ENCODE measurements around the gene ASXL1. TPM values are rescaled to one million over a fixed set of nuclear protein-coding genes. Genes with fewer than 3 reads are reported as not detected.
A peak's percentile ranks its signal among the peaks of the same experiment; 100 is the strongest.

ASXL1 gene
- total RNA-seq, 2 donors from 2014 or later, result 88.9 to 98.6 TPM

DNA sequence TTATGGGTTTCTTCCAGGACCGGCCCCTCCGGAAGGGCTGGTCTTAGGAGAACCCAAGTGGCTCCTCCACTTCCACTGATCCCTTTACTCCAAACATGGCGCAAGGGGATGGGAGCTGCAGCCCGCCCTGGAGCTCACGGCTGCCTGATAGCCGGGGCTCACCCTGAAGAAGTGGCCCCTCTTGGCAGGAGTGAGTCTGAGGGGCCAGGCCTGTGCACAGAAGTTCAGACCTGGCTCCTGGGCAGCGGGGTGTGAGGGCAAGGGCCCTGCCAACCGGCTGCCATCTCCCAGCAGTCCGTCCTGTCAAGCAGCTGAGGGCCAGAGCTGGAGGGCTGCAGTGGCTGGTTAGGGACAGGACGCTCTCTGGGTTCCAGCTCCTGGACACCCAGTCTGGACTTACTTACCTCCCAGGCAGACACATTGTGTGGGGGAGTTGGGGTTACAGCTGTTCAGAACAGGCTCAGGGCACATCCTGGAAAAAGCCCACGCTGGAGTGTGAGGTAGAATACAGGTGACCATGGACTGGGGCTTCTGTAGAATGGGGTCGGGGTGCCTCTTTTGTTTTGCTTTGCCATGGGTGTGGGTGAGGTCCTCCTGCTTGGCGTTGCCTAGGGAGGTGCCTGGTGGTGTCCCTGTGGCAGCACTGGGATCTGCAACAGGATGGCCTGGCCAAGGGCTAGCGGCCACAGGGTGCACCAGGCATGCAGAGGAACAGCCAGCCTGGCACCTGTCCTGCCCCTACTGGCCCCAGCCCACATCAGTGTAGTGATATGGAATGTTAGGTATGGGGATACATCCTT is 88.4 kb downstream of the ASXL1 start:
- H3K9me3 ChIP-seq (ENCODE audit: control insufficient read depth, low read length), result no peaks in the 10 kb centered on the region
- peaks cover 29% of the 10 kb centered on the region for H3K4me1 Mint-ChIP-seq
- H3K27me3 Mint-ChIP-seq (ENCODE audit: insufficient read depth), result no peaks in the 10 kb centered on the region
- H3K36me3 ChIP-seq (ENCODE audit: control insufficient read depth, insufficient read depth, low read length), result peaks cover 58% of the 10 kb centered on the region
- DNase-seq, result peak; percentile 42
- H3K9ac ChIP-seq (ENCODE audit: extremely low read depth, low read length, poor library complexity, severe bottlenecking), result no peak overlapping the region
- peaks cover 54% of the 10 kb centered on the region for H3K36me3 Mint-ChIP-seq (ENCODE audit: low read depth)
- no peak overlapping the region for H3K4me3 Mint-ChIP-seq
- H3K9me3 Mint-ChIP-seq, result no peaks in the 10 kb centered on the region
- H3K27me3 ChIP-seq (ENCODE audit: control insufficient read depth, insufficient read depth, low read length, poor library complexity, severe bottlenecking), result no peaks in the 10 kb centered on the region
- TF ChIP-seq, protein P1, sequence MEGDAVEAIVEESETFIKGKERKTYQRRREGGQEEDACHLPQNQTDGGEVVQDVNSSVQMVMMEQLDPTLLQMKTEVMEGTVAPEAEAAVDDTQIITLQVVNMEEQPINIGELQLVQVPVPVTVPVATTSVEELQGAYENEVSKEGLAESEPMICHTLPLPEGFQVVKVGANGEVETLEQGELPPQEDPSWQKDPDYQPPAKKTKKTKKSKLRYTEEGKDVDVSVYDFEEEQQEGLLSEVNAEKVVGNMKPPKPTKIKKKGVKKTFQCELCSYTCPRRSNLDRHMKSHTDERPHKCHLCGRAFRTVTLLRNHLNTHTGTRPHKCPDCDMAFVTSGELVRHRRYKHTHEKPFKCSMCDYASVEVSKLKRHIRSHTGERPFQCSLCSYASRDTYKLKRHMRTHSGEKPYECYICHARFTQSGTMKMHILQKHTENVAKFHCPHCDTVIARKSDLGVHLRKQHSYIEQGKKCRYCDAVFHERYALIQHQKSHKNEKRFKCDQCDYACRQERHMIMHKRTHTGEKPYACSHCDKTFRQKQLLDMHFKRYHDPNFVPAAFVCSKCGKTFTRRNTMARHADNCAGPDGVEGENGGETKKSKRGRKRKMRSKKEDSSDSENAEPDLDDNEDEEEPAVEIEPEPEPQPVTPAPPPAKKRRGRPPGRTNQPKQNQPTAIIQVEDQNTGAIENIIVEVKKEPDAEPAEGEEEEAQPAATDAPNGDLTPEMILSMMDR (conservative IDR thresholded peaks at IDR 0.05), result peak; percentile 18
- no peaks in the 10 kb centered on the region for H3K4me1 ChIP-seq (ENCODE audit: control insufficient read depth, insufficient read depth, low read length)
- no peak overlapping the region for H3K27ac Mint-ChIP-seq
- H3K4me3 ChIP-seq (ENCODE audit: low read length), result no peak overlapping the region
- WGBS, 2 experiments (ENCODE audit: insufficient coverage in 1 of 2, insufficient read length in 1 of 2), result 95% methylated on average over 10 to 14 of the region's 14 CpGs
- peak overlapping the region; percentile 61 for H3K27ac ChIP-seq (ENCODE audit: low read depth, low read length)

DNA sequence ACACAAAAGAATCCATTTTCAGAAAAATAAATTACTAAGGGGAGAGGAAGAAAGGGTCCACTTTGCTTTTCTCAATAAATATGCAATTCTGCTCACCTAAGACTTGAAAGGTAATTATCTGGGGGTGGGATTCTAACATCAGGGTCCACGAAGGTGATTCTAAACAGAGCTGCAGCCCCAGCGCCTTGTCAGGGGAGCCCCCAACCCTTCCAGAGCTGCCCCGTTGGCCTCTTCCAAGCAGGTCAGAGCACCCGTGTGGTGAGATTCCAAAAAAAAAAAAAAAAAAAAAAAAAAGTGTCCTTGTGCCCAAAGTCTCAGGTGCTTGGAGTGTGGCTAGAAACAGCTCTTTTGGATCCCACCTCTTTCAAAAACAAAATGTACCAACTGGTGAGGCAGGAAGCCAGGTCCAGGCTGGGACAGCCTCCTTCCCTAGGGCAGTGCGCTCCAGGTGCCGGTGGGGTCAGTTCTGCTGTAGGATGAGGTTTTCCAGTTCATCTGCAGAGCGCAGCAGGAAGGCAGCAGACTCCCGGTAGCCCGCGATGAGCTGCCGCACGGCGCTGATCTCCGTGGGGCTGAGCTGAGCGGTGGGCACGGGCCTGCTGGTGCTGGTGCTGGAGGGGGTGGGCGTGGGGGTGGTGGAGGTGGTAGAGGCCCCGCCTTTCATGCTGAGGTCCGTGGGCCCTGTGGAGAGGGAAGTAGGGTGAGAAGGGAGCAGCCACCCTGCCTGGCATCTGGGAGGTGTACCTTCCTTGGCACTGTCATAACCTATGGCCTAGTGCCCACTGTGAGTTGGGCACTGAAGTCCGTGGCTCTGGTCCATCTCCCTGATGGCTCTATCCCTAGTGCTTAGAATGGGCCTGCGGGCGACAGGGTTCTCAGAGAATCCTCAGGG is 89.3 kb downstream of the ASXL1 start:
- peak; percentile 31 for DNase-seq
- Histone ChIP-seq H3K27me3 (ENCODE audit: control insufficient read depth, insufficient read depth, low read length, poor library complexity, severe bottlenecking) (no peaks in the 10 kb centered on the region), H3K9me3 (ENCODE audit: control insufficient read depth, low read length) (no peaks in the 10 kb centered on the region), H3K4me1 (ENCODE audit: control insufficient read depth, insufficient read depth, low read length) (no peaks in the 10 kb centered on the region), H3K36me3 (ENCODE audit: control insufficient read depth, insufficient read depth, low read length) (peaks cover 61% of the 10 kb centered on the region), H3K27ac (ENCODE audit: low read depth, low read length) (peak overlapping the region; percentile 10), H3K4me3 (ENCODE audit: low read length) (no peak overlapping the region), H3K9ac (ENCODE audit: extremely low read depth, low read length, poor library complexity, severe bottlenecking) (no peak overlapping the region)
- Mint-ChIP-seq H3K36me3 (ENCODE audit: low read depth) (peaks cover 61% of the 10 kb centered on the region), H3K27ac (peak overlapping the region; percentile 72), H3K9me3 (no peaks in the 10 kb centered on the region), H3K4me3 (no peak overlapping the region), H3K27me3 (ENCODE audit: insufficient read depth) (no peaks in the 10 kb centered on the region), H3K4me1 (peaks cover 23% of the 10 kb centered on the region)
- 97 to 100% methylated on average over 4 to 22 of the region's 22 CpGs for WGBS, 2 experiments (ENCODE audit: insufficient coverage in 1 of 2, insufficient read length in 1 of 2)
- TF ChIP-seq, protein P1 (conservative IDR thresholded peaks at IDR 0.05), result no peak

DNA sequence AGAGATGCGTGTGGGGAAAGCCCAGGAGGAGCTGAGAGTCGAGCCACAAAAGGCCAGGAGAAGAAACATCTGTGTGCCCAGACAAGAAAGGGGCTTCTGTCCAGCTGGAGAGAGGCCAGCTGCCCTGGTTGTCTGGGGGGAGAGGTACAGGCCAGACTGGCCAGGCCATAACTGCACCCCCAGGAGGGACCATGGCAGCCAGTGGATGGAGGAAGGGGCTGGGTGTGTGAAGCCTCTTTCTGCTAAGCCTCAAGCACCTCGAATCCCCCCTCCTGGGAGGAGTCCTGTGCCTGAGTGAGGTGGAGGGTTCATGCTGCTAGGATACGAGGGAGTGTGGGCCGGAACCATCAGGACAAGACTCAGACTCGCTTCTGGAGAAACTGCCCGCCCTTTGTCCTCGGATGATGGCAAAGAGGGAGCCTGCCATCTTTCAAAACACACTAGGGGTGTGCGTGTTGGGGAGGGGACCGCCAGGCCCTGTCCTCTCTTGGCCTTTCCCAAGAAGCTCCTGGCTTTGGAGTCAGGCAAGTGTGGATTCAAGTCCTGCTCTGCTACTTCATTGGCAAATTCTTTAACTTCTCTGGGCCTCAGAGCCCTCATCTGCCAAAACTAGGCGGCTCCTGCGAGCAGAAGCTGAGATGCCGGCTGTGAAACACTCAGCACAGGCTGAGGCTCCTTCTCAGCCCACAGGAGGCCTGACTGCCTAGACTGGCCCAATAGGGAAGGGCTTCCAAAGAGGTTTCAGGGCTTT is 90.3 kb downstream of the ASXL1 start:
- WGBS, 2 experiments (ENCODE audit: insufficient coverage in 1 of 2, insufficient read length in 1 of 2), result 96 to 97% methylated on average over 11 to 13 of the region's 13 CpGs
- H3K4me3 ChIP-seq (ENCODE audit: low read length), result no peak overlapping the region
- Mint-ChIP-seq H3K4me3 (no peak overlapping the region), H3K4me1 (peaks cover 15% of the 10 kb centered on the region), H3K27me3 (ENCODE audit: insufficient read depth) (no peaks in the 10 kb centered on the region), H3K9me3 (no peaks in the 10 kb centered on the region), H3K36me3 (ENCODE audit: low read depth) (peaks cover 70% of the 10 kb centered on the region), H3K27ac (peak overlapping the region; percentile 46)
- no peaks in the 10 kb centered on the region for H3K9me3 ChIP-seq (ENCODE audit: control insufficient read depth, low read length)
- DNase-seq, result peak; percentile 36
- no peak overlapping the region for H3K27ac ChIP-seq (ENCODE audit: low read depth, low read length)
- no peaks in the 10 kb centered on the region for H3K27me3 ChIP-seq (ENCODE audit: control insufficient read depth, insufficient read depth, low read length, poor library complexity, severe bottlenecking)
- H3K9ac ChIP-seq (ENCODE audit: extremely low read depth, low read length, poor library complexity, severe bottlenecking), result no peak overlapping the region
- TF ChIP-seq, protein P1 (conservative IDR thresholded peaks at IDR 0.05), result no peak
- H3K4me1 ChIP-seq (ENCODE audit: control insufficient read depth, insufficient read depth, low read length), result no peaks in the 10 kb centered on the region
- peaks cover 67% of the 10 kb centered on the region for H3K36me3 ChIP-seq (ENCODE audit: control insufficient read depth, insufficient read depth, low read length)

Measured in endodermal cell (in vitro differentiated cells).